ENCODE data around the gene DNAH2.

DNAH2 gene

DNA sequence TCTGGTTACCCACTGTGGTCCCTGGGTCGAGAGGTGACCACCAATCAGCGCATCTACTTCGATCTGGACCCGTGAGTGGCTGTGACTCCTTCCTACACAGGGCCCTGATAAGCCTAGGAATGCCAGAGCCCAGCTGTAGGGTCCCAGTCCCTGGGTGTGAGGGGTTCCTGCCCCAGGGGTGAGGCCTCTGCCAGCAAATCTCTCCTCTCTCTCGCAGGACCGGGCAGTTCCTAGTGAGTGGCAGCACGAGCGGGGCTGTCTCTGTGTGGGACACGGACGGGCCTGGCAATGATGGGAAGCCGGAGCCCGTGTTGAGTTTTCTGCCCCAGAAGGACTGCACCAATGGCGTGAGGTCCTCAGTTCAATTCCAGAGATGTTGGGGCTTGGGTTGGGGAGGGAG, 14.8 kb upstream of the DNAH2 start:
- no peak for DNase-seq (ENCODE audit: low read depth)

DNA sequence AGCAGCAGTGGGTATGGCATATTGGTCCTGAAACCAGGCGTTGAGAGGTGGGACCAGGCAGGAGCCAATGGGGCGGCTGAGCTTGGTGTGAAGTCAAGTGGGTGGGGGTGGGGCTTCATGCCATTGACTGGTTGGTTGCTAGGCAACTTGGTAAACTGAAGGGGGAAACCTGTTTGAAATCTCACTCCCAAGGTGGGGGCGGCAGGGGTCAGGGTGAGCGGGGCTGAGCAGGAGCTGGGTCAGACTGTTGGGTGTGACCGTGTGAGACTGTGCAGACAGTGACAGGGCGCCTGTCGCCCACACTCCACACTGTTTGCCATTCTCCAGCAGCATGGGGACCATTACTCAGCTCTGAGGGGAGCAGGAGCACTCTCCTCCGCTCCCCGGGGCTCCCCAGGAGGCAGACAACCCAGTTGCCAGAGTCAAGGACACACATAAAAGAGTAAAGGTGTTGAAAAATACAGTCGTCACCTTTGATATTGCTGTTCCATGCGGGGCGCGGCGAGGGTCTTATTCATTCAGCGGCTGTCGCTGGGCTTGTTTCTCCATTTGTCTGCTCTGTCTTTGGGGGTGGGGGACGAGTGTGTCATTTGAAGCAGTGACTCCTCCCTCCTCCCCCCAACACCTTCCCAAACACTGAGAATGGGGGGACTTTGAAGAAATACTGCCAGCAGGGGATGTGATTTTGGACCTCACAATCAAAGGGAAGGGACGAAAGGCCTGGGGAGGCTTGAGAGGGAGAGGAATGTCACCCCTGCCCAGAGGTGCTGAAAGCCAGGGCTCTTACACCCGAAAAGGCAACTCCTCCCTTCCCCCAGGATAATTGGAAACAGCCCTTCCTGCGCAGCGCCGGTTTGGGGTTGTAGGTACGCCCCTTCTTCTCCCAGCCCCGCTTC, 13.7 kb upstream of the DNAH2 start:
- no peak for DNase-seq (ENCODE audit: low read depth)

DNA sequence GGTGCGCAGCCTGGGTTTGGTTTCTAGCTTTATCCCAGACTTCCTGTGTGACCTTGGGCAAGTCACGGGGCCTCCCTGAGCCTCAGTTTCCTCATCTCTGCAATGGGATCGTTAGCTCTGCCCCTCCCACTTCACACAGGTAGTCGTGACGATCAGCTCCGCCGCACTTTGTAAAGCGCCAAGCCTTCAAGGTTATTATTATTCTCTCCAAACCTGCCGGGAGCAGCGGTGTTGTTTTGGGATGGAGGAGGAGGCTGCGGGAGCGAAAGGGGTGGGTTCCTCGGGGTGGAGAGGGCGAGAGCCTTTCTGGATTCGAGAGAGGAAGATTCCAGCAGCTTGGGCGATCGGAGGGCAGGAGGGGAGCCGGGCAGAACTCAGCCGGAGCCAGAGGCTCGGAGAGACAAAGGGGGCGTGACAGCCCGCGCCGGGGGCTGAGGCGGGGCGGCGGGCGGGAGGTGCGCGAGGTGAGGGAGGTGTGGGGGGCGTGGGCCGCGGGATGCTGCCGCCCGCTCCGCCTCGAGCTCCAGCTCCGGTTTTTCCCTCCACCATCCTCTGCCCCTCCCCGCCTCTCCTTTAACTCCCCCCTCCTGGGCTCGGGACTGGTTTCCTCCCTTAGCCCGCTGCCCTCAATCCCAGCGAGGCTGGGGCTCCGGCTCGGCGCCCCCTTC, 12.8 kb upstream of the DNAH2 start, which contains the start of gene EFNB3:
Gene EFNB3 (plus strand): TSS at position 602 of the 668 bp plus-strand sequence. CDS start 397 bp downstream, outside the sequence.
- DNase-seq (ENCODE audit: low read depth): no peak

DNA sequence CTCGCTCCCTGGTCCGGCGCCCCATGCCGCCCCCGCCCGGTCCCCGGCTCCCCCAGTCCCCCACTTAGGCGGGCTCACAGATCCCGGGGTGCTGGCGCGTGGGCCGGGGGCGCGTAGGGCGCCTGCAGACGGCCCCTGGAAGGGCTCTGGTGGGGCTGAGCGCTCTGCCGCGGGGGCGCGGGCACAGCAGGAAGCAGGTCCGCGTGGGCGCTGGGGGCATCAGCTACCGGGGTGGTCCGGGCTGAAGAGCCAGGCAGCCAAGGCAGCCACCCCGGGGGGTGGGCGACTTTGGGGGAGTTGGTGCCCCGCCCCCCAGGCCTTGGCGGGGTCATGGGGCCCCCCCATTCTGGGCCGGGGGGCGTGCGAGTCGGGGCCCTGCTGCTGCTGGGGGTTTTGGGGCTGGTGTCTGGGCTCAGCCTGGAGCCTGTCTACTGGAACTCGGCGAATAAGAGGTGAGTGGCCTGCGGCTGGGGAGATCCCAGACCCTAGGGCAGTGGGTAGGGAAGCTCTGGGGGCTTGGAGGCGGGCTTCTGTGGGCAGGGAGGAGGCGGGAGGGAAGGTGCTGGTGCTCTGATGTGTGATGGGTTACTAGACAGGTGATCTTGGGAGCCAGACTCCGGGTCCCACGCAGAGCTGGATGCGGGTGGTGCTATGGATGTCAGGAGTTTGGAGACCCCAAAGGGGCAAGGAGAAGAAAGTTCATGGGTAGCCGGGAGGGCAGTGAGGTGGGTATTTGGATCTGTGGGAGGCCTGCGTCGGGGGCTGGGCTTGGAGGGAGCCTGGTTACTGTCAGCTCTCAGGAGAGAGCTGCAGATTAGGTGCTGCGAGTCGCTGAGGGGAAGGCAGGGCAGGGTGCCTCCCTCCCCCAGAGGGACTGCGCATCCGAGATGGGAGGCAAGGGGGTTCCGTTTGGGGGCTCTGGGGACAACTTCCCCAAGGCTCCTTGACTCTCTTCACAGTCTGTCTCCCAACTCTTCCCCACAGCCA, 12.0 kb upstream of the DNAH2 start:
- DNase-seq (ENCODE audit: low read depth): no peak

DNA sequence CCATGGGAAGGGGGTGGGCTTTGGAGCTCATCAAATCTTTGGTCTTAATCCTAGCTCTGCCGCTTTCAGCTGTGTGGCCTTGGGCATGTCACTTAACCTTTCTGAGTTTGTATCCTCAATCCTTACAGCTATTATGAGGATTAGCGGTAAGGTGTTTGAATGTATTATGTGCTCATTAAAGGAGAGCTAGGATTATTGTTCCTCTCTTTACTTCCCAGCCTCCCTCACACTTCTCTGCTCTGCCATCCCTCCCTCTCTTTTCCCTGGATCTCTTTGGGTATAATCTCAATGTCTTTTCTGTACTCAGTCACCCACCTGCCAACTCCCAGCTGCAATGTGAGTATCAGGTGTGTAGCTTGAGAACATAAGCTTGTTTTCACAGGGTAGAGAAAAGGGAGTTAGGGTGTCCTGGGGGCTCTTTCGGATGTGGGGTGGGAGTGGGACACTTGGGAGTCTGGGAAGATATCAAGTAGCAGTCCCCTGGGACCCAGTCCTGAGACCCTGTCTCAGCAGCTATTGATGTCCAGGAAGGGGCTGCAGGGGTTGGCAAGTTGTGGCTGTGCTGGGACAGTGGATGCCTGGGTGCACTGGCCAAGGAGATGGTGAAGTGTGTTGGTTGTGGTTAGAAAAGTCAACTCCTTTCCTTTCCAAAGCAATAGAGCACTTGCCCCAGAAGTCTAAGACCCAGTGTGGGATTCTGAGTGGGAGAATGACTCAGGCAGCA, 10.8 kb upstream of the DNAH2 start:
- DNase-seq (ENCODE audit: low read depth): no peak

DNA sequence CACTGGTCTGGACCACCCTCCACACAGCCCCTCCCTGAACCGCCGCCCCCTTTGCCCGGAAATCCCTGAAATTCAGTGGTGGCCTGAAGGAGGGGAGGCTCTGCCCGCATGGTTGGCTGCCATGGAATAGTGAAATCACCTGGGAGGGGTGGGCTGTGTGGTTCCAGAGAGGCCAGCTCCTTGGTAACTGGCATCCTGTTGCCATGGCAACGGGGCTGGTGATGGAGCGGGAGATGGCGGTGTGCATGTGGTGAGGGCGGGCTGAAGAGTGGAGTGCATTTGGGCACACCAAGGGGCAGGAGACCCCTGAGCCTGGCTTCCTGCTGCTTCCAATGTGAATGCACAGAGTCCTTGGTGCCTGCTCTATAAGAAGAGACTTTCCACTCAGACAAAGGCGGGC, 10.1 kb upstream of the DNAH2 start:
- DNase-seq (ENCODE audit: low read depth): no peak

DNA sequence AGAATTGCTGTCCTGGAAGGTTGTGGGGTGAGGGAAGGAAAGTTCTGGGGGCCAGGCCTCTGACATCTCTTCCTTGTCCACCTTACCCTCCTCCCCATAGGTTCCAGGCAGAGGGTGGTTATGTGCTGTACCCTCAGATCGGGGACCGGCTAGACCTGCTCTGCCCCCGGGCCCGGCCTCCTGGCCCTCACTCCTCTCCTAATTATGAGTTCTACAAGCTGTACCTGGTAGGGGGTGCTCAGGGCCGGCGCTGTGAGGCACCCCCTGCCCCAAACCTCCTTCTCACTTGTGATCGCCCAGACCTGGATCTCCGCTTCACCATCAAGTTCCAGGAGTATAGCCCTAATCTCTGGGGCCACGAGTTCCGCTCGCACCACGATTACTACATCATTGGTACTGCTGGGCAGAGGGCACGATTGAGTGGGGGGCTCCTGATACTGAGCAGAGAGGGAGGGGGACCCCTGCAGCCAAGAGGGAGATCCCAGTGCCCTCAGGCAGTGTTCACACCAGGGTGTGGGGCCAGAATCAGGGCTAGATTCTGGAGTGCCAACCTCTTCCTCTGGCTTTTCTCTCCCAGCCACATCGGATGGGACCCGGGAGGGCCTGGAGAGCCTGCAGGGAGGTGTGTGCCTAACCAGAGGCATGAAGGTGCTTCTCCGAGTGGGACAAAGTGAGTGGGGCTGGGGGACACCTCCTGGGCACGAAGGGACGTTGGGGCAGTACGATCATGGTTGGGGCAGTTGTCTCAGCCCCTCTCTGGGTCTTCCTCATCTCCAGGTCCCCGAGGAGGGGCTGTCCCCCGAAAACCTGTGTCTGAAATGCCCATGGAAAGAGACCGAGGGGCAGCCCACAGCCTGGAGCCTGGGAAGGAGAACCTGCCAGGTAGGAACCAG, 9.4 kb upstream of the DNAH2 start:
- DNase-seq (ENCODE audit: low read depth): no peak

DNA sequence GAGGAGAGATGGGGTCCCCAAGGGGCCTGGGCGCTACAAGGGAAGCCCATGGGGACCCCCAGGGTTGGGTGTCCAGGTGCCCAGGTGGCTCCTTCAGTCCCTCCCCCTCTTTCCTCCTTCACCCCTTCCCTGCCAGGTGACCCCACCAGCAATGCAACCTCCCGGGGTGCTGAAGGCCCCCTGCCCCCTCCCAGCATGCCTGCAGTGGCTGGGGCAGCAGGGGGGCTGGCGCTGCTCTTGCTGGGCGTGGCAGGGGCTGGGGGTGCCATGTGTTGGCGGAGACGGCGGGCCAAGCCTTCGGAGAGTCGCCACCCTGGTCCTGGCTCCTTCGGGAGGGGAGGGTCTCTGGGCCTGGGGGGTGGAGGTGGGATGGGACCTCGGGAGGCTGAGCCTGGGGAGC, 8.5 kb upstream of the DNAH2 start:
- DNase-seq (ENCODE audit: low read depth): no peak

DNA sequence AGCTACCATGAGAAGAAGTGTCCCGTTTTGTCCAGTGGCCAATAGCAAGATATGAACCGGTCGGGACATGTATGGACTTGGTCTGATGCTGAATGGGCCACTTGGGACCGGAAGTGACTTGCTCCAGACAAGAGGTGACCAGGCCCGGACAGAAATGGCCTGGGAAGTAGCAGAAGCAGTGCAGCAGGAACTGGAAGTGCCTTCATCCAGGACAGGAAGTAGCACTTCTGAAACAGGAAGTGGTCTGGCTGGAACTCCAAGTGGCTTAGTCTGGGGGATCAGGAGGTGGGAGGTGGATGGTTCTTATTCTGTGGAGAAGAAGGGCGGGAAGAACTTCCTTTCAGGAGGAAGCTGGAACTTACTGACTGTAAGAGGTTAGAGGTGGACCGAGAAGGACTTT, 7.2 kb upstream of the DNAH2 start:
- no peak for DNase-seq (ENCODE audit: low read depth)

DNA sequence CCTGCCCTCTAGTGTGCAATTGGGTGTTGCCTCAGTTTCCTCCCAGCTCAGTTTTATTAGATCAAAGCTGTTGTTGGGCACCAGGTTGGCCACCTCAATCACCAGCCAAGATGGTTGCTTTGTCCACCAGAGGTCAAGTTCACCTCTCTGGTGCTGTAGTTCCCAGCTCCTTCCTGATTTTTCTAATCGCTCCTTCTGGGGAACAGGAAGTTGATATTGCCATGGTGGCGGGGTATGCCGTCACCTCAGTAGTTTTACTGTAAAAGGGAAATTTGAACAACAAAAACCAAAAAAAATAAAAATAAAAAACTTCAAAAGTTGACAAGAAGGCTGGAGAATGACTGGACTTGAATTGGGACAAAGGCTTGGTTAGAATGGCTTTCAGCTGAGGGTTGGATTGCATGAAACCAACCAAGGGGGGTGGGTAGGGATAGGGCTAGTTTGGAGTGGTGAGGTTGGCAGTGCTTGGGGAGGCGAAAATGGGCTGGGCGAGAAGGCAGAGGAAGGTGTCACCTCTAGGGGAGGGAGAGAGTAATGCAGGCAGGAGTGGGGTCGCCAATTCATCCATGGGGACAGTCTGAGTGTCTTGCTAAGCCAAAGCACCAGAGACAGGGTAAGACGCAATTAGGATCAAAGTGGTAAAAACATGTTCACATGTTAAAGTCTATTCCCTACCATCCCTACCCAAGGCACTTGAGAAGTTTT, 6.3 kb upstream of the DNAH2 start:
- DNase-seq (ENCODE audit: low read depth): no peak

DNA sequence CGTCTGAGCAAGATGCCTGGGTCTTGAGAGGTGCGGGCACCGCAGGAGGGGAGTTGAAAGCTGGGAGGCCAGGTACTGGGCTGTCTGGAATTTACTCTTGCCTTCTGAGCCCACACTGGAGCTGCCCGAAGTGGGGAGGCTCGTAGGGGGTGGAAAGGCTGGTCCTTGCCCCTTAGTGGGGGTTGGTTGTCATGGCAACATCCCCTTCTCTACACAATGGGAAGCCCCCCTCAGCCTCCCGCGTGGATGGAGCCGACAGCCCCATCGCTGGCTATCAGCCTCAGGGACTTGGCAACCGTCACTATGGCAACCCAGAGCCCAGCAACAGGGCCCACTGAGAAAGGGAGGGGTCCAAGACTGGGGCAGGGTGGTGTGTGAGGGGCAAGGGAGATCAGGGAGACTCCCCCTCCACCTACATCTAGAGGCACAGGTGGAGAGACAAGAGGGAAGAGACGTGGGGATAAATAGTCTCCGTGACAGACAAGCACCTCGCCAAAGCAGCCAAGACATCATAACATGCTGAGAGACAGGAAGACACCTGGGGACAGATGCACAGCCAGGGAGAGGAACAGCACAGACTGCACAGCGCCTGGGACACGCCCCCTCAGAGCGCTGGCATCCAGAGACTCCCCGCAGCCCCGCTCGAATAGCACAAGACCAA, 5.3 kb upstream of the DNAH2 start:
- no peak for DNase-seq (ENCODE audit: low read depth)

DNA sequence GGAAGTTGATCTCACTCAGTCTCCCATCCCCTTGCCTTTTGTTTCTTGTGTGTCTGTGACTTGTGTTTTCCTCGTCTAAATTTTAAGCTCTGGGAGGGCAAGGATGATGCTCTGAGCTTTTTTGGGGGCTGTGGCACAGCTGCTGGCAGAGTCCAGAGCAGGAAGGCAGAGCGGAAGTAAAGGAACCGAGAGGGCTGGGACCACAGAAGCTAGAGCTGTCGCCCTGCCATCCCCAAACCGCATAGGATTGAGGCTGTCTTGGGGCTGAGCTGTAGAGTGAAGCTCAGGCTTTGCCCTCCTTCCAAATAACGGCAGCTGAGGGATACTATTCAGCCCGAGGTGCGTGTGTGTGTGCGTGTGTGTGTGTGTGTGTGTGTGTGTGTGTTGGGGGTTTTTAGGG, 3.8 kb upstream of the DNAH2 start:
- DNase-seq (ENCODE audit: low read depth): no peak

DNA sequence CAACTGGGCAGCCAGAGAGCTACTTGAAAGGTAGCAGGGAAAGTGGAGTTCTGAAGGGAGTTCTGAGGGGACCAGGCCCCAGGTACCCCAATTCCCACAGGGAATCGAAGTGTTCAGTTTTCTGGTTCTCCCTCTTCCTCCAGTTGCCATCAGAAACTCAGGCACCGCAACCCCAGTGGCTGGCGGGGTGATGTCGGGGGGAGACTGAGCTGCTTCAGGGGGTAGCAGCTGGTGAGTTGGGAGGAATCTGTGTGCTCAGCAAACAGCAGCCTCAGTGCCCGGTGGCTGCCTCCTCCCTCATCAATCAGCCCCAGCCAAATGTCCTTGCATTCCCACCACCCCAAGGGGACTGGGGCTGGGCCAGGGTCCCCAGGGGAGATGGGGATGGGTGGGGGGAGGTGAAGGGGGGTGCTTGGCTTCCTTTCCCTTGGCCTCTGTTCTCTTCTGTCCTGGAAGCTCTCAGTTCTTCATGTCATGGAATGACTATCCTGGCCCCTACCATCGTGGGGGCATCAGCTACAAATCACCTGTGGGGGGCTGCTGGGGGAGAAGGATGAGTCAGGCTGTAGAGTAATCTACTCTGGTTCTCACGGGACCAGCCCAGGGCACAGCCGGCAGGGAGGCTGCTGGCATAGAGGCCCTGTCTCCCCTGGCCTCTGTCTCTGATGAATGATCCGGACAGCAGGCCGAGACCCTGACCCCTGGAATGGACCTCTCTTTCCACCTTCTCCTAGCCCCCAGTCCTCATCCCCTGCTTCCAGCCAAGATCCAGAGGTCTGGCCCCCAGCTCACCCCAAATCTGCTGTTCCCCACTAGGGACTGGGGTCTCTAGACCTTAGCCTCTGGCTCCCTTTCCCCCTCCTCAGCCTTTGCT, 2.6 kb upstream of the DNAH2 start:
- DNase-seq (ENCODE audit: low read depth): no peak

DNA sequence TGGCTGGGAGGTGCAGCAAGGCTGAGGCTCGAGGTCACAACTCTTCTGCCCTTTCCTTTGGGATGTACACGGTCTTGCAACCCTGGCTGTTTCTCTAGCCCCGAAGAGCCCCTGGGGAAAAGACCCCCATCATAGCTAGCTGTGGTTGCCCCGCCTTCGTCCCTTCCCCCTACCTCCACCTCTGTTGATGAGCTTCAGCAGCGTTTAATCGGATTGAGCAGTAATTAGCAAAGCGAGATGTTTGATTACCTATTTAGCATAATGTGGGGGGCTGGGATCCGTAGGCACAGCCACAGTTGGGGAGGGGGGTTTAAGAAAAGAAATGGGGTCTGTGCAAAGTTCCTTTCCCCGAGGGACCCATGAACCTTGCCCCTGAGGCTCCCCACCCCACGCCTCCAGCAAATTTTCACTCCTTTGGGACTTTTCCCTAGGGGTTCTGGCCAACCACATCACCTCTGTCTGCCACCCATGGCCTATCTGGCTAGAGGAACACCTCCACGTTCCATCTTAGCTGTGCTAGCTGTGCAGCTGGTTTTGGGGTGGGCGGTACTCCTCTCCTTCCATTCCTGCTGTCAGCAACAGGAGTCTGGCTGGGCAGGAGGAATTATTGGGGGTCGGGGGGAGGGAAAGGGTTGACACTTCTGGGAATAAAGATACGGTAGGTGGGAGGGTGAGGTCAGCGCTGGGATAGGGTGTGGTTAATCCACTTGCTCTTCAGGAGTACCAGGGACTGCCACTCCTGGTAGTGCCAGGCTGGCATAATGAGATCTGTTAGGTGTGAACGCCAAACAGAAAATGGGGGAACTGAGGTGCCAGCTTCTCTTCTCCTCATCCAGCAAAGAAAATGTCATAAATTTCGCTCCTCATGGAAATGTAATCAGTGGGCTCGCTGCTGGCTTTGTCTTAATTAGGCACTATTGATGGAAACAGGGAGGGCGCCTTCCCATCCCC, 1.3 kb upstream of the DNAH2 start:
- no peak for DNase-seq (ENCODE audit: low read depth)

DNA sequence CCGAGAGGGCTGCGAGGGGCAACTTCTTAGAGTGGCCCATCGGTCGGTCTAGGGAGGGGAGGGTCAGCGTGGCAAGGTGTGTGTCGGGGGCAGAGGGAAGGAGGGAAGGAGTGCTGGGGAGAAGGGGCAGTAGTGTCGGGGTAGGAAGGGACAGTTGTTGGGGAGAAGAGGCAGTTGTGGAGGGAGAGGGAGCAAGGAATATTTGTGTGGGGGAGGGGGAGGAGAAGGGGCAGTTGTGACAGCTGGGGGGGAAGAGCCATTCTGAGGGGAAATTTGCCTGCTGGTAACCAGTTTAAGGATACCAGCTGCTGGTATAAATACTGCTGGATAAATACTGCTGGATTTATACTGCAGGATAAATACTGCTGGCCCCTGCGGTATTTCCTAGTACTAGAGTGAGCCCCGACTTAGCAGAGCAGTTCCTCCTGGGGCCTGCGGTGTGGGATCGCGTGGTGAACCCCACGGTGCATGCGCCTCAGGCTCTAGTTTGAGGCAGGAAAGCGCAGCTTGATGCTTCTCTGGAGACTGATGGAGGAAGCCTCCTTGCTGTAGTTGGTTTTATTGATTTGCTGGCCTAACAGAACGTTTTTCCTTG, 309 bp downstream of the DNAH2 start:
- DNase-seq (ENCODE audit: low read depth): no peak

DNA sequence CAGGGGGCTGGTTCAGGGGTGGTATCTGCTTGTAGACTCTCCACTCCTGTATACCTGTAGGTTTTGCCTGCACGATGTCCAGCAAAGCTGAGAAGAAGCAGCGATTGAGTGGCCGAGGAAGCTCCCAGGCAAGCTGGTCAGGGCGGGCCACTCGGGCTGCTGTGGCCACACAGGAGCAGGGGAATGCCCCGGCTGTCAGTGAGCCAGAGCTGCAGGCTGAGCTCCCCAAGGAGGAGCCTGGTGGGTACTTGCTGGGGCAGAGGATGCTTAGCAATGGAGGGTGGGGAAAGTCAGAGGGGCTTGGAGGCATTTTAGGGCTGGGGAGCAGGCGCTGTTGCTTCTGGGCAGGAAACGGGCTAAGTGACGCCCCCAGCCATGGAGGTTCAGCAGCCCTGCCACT, 2.1 kb downstream of the DNAH2 start:
- no peak for DNase-seq (ENCODE audit: low read depth)

DNA sequence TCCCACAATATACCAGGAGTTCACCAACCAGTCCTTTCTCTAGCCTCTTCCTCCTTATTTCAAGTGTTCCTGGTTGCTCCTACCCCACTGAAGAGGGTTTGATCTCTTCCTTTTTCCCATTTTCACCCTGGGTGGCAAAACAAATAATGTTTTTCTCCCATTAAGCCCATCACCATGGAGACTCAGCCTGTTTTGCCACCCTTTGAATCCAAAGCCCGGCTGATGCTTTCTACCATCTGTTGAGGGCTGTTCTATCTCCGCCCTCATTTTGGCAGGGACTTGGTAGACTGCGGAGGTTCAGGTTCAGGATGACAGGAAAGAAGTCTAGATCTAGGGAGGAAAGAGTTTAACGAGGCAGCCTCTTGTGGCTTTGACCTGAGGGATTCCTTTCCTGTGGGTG, 2.6 kb downstream of the DNAH2 start:
- DNase-seq (ENCODE audit: low read depth): no peak

Data from activated T-helper 9 cell treated with anti-CD3 and anti-CD28 coated beads, Interleukin-2, amount 50 U/mL, for 16 hours (primary cell).